ENCODE measurements around the gene STXBP6.

DNA sequence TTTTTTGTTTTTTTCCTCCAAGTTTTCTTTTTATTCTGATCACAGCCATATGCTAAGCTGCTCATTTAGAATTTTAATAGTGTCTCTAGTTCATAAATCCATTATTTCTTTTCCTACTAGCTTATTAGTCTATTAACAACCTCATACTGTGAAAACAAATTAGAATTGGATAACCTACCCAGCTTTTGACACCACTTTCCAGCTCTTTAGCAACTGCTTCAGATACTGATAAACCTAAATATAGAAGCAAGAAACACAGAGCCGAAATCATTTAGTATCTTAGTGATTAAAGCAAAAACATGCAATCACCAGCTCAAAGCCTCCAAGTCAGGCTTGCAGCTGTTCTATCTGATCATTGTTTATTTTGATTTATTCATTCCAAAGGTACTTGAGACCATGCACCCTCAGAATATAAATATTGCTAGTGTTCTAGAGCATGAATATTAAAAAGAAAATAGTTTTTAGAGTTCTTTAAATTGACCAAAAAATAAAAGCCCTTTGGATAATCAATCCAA lies 121.5 kb downstream of the STXBP6 start:
- no peak for TF ChIP-seq ZNF394 (tag by site-specific recombination; IDR thresholded peaks at IDR 0.05; ENCODE audit: borderline replicate concordance)
- TF ChIP-seq, protein P1, sequence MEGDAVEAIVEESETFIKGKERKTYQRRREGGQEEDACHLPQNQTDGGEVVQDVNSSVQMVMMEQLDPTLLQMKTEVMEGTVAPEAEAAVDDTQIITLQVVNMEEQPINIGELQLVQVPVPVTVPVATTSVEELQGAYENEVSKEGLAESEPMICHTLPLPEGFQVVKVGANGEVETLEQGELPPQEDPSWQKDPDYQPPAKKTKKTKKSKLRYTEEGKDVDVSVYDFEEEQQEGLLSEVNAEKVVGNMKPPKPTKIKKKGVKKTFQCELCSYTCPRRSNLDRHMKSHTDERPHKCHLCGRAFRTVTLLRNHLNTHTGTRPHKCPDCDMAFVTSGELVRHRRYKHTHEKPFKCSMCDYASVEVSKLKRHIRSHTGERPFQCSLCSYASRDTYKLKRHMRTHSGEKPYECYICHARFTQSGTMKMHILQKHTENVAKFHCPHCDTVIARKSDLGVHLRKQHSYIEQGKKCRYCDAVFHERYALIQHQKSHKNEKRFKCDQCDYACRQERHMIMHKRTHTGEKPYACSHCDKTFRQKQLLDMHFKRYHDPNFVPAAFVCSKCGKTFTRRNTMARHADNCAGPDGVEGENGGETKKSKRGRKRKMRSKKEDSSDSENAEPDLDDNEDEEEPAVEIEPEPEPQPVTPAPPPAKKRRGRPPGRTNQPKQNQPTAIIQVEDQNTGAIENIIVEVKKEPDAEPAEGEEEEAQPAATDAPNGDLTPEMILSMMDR (tag by site-specific recombination; IDR thresholded peaks at IDR 0.05): no peak

Data from HEK293 (cell line).